ENCODE results near the gene PSMB5. TPM values are rescaled to one million over a fixed set of nuclear protein-coding genes. Genes with fewer than 3 reads are reported as not detected.

The PSMB5 gene
- total and polyA plus RNA-seq, 2 of the 13 experiments (the other 11 are each of a cell fraction or from before 2014, with no cell fraction given): 705 to 871 TPM

DNA sequence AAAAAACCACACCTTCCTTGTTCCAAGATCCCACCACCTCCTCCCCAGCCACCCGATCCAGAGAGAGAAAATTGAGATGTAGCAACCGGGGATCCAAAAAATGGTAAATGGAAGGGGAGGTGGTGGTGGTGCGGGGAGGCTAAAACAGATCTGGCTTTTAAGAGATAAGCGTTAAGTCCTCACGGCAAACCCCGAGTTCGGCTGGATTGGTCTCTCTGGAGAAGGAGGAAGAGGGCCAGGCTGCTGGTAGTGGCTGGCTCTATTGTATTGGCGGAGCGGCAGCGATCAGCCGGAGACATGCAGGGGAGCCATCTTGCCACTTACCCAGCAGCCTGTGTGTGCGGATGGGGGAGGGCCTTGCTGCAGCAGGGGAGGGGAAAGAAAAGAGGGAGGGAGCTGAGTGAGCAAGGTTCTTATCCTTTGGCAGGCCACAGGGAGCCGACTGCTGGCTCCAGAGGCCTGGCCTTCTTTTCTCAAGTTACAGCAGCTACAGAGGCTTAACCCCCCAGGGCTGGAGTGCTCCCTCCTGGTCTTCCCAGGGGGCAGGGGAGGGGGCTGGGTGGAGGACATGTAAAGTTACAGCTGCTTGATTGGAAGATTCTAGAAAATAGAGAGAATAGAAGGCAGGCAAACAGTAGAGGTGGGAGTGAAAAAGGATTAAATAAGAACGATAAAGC is 36.7 kb upstream of the PSMB5 start (continued):
- TF ChIP-seq, protein P1, sequence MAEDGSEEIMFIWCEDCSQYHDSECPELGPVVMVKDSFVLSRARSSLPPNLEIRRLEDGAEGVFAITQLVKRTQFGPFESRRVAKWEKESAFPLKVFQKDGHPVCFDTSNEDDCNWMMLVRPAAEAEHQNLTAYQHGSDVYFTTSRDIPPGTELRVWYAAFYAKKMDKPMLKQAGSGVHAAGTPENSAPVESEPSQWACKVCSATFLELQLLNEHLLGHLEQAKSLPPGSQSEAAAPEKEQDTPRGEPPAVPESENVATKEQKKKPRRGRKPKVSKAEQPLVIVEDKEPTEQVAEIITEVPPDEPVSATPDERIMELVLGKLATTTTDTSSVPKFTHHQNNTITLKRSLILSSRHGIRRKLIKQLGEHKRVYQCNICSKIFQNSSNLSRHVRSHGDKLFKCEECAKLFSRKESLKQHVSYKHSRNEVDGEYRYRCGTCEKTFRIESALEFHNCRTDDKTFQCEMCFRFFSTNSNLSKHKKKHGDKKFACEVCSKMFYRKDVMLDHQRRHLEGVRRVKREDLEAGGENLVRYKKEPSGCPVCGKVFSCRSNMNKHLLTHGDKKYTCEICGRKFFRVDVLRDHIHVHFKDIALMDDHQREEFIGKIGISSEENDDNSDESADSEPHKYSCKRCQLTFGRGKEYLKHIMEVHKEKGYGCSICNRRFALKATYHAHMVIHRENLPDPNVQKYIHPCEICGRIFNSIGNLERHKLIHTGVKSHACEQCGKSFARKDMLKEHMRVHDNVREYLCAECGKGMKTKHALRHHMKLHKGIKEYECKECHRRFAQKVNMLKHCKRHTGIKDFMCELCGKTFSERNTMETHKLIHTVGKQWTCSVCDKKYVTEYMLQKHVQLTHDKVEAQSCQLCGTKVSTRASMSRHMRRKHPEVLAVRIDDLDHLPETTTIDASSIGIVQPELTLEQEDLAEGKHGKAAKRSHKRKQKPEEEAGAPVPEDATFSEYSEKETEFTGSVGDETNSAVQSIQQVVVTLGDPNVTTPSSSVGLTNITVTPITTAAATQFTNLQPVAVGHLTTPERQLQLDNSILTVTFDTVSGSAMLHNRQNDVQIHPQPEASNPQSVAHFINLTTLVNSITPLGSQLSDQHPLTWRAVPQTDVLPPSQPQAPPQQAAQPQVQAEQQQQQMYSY (CRISPR knock-in tag; IDR thresholded peaks at IDR 0.05): no peak
- TF ChIP-seq NCOA1 (CRISPR knock-in tag; IDR thresholded peaks at IDR 0.05) (peak; percentile 88), TSC22D2 (CRISPR knock-in tag; IDR thresholded peaks at IDR 0.05; ENCODE audit: borderline replicate concordance) (no peak), PCBP2 (optimal IDR thresholded peaks at IDR 0.05; ENCODE audit: low read depth, low read length, poor library complexity, severe bottlenecking) (no peak), BRD4 (CRISPR knock-in tag; IDR thresholded peaks at IDR 0.05) (peak; percentile 90), TCF7L2 (IDR thresholded peaks at IDR 0.05; ENCODE audit: low read depth, low read length) (no peak), YY1 (IDR thresholded peaks at IDR 0.05; ENCODE audit: insufficient read depth, insufficient replicate concordance, low read depth, low read length) (peak; percentile 99), PHF21A (CRISPR knock-in tag; IDR thresholded peaks at IDR 0.05) (peak; percentile 22; the same call in 1 of the 2 replicates), ZFP62 (CRISPR knock-in tag; IDR thresholded peaks at IDR 0.05) (no peak), ZNF10 (CRISPR knock-in tag; IDR thresholded peaks at IDR 0.05; ENCODE audit: borderline replicate concordance, low read depth) (no peak), ZBTB42 (CRISPR knock-in tag; IDR thresholded peaks at IDR 0.05) (no peak), FOSL2 (CRISPR knock-in tag; IDR thresholded peaks at IDR 0.05) (peak; percentile 62), RARG (CRISPR knock-in tag; IDR thresholded peaks at IDR 0.05; ENCODE audit: low read depth) (0 out of 2 replicates have a peak, but pooled peaks have one; percentile 67), ZNF563 (CRISPR knock-in tag; IDR thresholded peaks at IDR 0.05) (peak; percentile 82), ZNF484 (CRISPR knock-in tag; IDR thresholded peaks at IDR 0.05; ENCODE audit: borderline replicate concordance, low read depth) (no peak), RAD51 (IDR thresholded peaks at IDR 0.05; ENCODE audit: borderline replicate concordance) (no peak), KAT8 (CRISPR knock-in tag; IDR thresholded peaks at IDR 0.05) (peak; percentile 91), ZFP82 (CRISPR knock-in tag; IDR thresholded peaks at IDR 0.05; ENCODE audit: borderline replicate concordance) (no peak)
- TF ChIP-seq, protein P2, sequence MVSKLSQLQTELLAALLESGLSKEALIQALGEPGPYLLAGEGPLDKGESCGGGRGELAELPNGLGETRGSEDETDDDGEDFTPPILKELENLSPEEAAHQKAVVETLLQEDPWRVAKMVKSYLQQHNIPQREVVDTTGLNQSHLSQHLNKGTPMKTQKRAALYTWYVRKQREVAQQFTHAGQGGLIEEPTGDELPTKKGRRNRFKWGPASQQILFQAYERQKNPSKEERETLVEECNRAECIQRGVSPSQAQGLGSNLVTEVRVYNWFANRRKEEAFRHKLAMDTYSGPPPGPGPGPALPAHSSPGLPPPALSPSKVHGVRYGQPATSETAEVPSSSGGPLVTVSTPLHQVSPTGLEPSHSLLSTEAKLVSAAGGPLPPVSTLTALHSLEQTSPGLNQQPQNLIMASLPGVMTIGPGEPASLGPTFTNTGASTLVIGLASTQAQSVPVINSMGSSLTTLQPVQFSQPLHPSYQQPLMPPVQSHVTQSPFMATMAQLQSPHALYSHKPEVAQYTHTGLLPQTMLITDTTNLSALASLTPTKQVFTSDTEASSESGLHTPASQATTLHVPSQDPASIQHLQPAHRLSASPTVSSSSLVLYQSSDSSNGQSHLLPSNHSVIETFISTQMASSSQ (IDR thresholded peaks at IDR 0.05; ENCODE audit: low read depth): peak; percentile 37; the same call in 1 of the 2 replicates
- TF ChIP-seq, protein P2 (CRISPR knock-in tag; IDR thresholded peaks at IDR 0.05; ENCODE audit: borderline replicate concordance): peak; percentile 61; the same call in 1 of the 2 replicates
- TF ChIP-seq, protein P3, sequence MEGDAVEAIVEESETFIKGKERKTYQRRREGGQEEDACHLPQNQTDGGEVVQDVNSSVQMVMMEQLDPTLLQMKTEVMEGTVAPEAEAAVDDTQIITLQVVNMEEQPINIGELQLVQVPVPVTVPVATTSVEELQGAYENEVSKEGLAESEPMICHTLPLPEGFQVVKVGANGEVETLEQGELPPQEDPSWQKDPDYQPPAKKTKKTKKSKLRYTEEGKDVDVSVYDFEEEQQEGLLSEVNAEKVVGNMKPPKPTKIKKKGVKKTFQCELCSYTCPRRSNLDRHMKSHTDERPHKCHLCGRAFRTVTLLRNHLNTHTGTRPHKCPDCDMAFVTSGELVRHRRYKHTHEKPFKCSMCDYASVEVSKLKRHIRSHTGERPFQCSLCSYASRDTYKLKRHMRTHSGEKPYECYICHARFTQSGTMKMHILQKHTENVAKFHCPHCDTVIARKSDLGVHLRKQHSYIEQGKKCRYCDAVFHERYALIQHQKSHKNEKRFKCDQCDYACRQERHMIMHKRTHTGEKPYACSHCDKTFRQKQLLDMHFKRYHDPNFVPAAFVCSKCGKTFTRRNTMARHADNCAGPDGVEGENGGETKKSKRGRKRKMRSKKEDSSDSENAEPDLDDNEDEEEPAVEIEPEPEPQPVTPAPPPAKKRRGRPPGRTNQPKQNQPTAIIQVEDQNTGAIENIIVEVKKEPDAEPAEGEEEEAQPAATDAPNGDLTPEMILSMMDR (CRISPR knock-in tag; IDR thresholded peaks at IDR 0.05): peak; percentile 40
